Activated CD4-positive, alpha-beta T cell treated with anti-CD3 and anti-CD28 coated beads, Interleukin-2, amount 10 ng/mL, durations not matched to agents 24 days and 14 days (primary cell): ENCODE results near the gene TAOK1. TPM values are rescaled to one million over a fixed set of nuclear protein-coding genes. Genes with fewer than 3 reads are reported as not detected.
"Not testable (repeated sequence)": the region's sequence is repeated elsewhere in the genome, so short reads cannot be mapped to it uniquely, and the experiment has no call there.

ENCODE experiments used
- DNase-seq: peaks from one replicate; pipeline ENCODE4 v3.0.0; 2022
- H3K27ac Mint-ChIP-seq: one replicate; pipeline ENCODE4 v1.8.0; 2022; ENCODE audit warnings: mild to moderate bottlenecking, mixed read lengths
- H3K27me3 Mint-ChIP-seq: one replicate; pipeline ENCODE4 v1.8.0; 2022; ENCODE audit warnings: mixed read lengths
- H3K36me3 Mint-ChIP-seq: one replicate; pipeline ENCODE4 v1.8.0; 2022; ENCODE audit warnings: low read depth, mild to moderate bottlenecking, mixed read lengths
- H3K4me1 Mint-ChIP-seq: one replicate; pipeline ENCODE4 v1.8.0; 2021; ENCODE audit warnings: mixed read lengths
- H3K4me3 Mint-ChIP-seq: one replicate; pipeline ENCODE4 v1.8.0; 2022; ENCODE audit warnings: mild to moderate bottlenecking, moderate library complexity, mixed read lengths
- H3K9me3 Mint-ChIP-seq: one replicate; pipeline ENCODE4 v1.8.0; 2021; ENCODE audit warnings: mixed read lengths
- intact Hi-C: fragments of 100-400 bp; cut with micrococcal nuclease; formaldehyde crosslinking; loops from one replicate; pipeline ENCODE4 v1.15.1; 2023
- total RNA-seq: library from RNA; stranded (reverse); gene quantifications from 2 replicates; pipeline ENCODE4 v1.2.3, GENCODE V29; 2022

TAOK1 gene
- total RNA-seq = 42.7 and 43.2 TPM in 2 replicates

DNA sequence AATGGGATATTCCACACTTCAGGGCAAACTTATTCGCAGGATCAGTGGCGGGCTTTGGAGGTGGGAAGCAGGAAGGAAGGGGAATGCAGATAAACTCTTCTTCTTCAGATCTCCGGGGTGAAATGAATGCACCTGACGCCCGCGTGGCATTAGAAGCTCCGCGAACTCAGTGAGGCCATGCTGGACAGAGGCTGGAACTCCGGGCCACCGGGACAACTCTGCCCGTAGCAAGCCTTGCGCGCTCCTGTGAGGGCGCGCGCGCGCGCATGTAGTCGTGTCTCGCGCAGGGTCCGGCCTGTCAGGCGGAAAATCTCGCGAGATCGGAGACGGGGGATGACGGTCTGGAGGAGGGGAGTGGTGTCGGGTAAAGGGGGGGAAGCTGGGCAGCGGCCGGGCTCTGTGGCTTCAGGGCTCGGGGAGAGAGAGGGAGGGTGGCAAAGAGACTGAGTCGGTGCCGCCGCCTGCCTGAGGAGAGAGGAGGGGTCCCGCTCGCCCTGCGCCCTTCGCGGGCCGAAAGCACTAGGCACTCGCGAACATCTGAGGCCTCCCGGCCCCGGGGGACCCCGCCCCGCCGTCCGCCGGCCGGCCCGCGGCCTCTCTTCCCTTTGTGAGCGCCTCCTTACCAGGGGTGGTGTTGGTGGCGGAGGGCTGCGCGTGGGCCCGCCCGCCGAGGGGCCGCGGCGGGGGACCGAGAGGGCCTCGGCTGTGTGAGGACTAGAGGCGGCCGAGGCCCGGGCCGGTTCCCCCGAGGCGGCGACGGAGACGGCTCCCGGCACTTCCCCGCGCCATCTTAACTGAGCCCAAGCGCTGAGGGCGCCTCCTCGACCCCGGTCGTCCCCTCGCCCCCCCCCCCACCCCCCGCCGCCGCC lies at the start of gene TAOK1:
Gene TAOK1 (plus strand): TSS at position 382 of the 869 bp plus-strand sequence. CDS start 61,186 bp downstream, outside the sequence.
- H3K27ac Mint-ChIP-seq = peak within 1 kb of the TSS; percentile 95
- H3K27me3 Mint-ChIP-seq = no peaks in the 10 kb centered on the region
- intact Hi-C loops = loop anchor here (1.0 to 2.0 kb wide), 3 partner anchors 96 to 201 kb away; partner anchors contain the start of genes ABHD15 and NUFIP2

DNA sequence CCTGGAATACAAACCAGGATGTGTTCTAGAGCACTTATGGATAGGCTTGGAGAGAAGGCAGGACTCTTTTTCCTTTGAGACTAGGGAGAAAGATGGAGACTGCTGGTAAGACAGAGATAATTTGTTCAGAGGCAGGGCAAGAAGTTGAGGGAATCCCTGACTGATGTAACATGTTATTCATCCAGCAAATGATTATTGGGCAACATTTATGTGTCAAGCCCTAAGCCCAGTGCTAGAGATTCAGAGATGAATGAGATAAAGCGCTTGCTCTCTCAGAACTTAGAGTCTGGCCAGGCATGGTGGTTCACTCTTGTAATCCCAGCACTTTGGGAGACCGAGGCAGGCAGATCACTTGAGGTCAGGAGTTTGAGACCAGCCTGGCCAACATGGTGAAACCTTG lies 48.4 kb upstream of the TAOK1 start:
- intact Hi-C loops = no loop called here
- DNase-seq = no peak
- no peak overlapping the region for H3K4me3 Mint-ChIP-seq
- no peaks in the 10 kb centered on the region for H3K4me1 Mint-ChIP-seq
- no peak overlapping the region for H3K27ac Mint-ChIP-seq
- no peaks in the 10 kb centered on the region for H3K9me3 Mint-ChIP-seq
- peaks cover 21% of the 10 kb centered on the region for H3K27me3 Mint-ChIP-seq
- H3K36me3 Mint-ChIP-seq = no peaks in the 10 kb centered on the region

More for the DNA sequence above, at the start of gene TAOK1:
- Mint-ChIP-seq H3K4me1 (peaks cover 32% of the 10 kb centered on the region), H3K4me3 (peak within 1 kb of the TSS; percentile 95), H3K9me3 (no peaks in the 10 kb centered on the region), H3K36me3 (peaks cover 19% of the 10 kb centered on the region)
- peak; percentile 99 for DNase-seq

DNA sequence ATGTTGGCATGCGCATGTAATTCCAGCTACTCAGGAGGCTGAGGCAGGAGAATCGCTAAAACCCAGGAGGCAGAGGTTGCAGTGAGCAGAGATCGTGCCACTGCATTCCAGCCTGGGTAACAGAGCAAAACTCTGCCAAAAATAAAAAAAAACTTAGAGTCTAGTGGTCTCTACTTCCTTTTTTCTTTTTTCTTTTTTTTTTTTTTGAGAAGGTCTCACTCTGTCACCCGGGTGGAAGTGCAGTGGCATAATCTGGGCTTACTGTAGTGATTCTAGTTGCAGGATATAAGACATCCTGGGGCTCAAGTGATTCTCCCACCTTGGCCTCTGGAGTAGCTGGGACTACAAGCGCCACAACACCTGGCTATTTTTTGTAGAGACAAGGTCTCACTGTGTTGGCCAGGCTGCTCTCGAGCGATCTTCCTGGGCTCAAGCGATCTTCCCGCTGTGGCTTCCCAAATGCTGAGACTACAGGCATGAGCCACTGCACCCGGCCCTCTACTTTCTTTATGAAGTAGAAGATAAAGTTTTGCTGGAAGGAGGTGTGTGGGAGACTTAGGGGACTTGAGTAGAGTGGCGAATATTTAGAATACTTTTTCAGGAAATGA lies 47.9 kb upstream of the TAOK1 start:
- Mint-ChIP-seq H3K9me3 (no peaks in the 10 kb centered on the region), H3K4me3 (no peak overlapping the region), H3K4me1 (no peaks in the 10 kb centered on the region), H3K27me3 (peaks cover 21% of the 10 kb centered on the region), H3K36me3 (no peaks in the 10 kb centered on the region), H3K27ac (no peak overlapping the region)
- DNase-seq = no peak
- intact Hi-C loops = no loop called here

DNA sequence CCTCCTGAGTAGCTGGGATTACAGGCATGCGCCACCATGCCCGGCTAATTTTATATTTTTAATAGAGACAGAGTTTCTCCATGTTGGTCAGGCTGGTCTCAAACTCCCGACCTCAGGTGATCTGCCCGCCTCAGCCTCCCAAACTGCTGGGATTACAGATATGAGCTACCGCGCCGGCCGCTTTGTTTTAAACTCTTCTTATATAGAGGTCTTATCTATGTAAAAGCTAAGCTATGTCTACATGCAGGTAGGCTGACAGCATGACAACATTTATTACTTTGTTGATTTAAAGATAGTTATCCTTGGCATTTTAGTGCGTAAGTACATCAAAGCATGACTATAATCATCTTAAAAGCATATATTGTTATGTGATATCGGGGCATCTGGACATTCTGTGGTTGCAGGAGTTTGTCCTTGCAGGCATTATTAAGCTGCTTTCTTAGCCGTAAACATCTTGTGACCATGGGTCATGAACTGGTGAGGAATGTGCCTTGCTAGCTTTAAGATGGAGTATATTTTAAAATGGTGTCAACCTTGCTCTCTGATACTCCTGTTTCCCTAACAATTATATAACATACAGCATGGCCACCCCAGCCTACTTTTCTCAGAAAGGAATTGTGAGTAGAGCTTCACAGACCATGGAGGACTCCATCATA lies 45.8 kb upstream of the TAOK1 start:
- Mint-ChIP-seq H3K4me1 (no peaks in the 10 kb centered on the region), H3K36me3 (no peaks in the 10 kb centered on the region), H3K27me3 (peaks cover 20% of the 10 kb centered on the region), H3K9me3 (no peaks in the 10 kb centered on the region), H3K4me3 (no peak overlapping the region), H3K27ac (no peak overlapping the region)
- intact Hi-C loops = no loop called here
- DNase-seq = no peak

DNA sequence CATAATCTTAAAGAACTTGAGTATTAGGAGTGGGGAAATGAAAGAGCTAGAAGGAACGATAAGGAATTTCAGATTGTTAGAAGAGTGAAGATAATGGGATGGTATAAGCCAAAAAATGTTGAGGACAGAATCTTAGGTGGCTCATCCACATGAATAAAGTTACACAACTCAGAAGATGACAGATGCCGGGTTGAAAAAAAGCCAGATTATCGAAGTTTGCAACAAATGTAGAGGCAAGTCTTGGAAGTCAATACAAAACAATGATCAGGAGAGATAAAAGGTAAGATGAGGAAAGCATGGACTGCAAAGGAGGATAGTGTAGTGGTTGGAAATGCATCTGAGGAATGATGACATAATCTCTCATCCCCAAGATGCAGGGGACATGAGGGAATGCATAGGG lies 45.1 kb upstream of the TAOK1 start:
- intact Hi-C loops = no loop called here
- Mint-ChIP-seq H3K27me3 (peaks cover 22% of the 10 kb centered on the region), H3K27ac (no peak overlapping the region), H3K4me3 (no peak overlapping the region), H3K9me3 (no peaks in the 10 kb centered on the region), H3K4me1 (no peaks in the 10 kb centered on the region), H3K36me3 (no peaks in the 10 kb centered on the region)
- no peak for DNase-seq

DNA sequence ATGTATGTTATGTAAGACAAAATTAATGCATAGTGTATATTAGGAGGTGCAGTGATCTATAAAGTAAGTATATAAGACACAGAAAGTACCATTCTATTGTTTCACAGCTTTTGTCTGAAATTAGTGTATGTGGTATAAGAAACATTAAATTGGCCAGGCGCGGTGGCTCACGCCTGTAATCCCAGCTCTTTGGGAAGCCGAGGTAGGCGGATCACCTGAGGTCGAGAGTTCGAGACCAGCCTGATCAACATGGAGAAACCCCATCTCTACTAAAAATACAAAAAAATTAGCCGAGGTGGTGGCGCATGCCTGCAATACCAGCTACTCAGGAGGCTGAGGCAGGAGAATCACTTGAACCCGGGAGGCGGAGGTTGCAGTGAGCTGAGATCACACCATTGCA lies 44.7 kb upstream of the TAOK1 start:
- H3K27ac Mint-ChIP-seq, H3K9me3 Mint-ChIP-seq, H3K4me1 Mint-ChIP-seq, H3K4me3 Mint-ChIP-seq, H3K36me3 Mint-ChIP-seq, intact Hi-C loops, DNase-seq: not testable (repeated sequence)
- peaks cover 20% of the 10 kb centered on the region for H3K27me3 Mint-ChIP-seq

DNA sequence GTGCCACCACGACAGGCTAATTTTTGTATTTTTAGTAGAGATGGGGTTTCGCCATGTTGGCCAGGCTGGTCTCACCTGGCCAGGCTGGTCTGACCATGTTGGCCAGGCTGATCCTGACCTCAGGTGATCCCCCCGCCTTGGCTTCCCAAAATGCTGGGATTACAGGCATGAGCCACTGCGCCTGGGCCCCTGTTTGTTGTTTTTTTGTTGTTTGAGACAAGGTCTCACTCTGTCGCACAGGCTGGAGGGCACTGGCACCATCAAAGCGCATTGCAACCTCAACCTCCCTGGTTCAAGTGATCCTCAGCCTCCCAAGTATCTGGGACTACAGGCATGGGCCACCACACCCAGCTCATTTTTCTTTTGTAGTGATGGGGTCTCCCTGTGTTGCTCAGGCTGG lies 43.7 kb upstream of the TAOK1 start:
- Mint-ChIP-seq H3K4me1 (no peaks in the 10 kb centered on the region), H3K36me3 (no peaks in the 10 kb centered on the region), H3K9me3 (no peaks in the 10 kb centered on the region), H3K4me3 (no peak overlapping the region), H3K27ac (no peak overlapping the region), H3K27me3 (peaks cover 14% of the 10 kb centered on the region)
- intact Hi-C loops = no loop called here
- no peak for DNase-seq

DNA sequence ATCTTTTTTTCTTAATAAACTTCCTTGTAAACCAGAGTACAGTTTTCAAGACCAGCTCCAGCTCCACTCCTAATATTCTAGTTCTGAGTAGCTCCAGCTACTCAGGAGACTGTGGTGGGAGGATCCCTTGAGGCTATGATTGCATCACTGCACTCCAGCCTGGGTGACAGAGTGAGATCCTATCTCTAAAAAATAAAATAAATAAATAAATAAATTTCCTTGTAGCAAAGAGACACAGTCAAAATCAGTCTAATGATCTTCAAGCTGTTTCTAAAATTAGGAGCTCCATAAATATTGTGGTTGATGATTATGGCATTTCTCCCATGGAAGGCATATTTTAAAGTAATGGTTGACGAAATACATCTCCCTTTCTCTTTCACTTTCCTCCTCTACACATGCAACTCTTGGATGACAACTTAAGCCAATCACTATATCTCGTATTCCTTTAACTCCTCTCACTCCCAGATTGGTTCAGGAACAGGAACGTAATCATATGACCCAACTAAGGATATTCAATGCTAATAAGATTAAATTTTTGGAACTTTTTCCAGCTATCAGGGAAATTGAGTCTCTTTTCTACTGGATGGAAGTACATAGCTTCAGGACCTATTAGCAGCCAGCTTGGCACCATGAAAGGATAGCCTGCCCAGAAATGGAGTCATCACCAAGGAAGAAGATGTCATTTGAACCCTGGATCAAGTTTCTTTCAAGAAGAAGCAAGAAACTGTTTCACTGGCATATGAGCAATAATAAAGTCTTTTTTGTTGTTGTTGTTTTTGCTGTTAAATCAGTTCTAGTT lies 42.1 kb upstream of the TAOK1 start:
- peaks cover 11% of the 10 kb centered on the region for H3K27me3 Mint-ChIP-seq
- H3K4me1 Mint-ChIP-seq = no peaks in the 10 kb centered on the region
- intact Hi-C loops = no loop called here
- no peak overlapping the region for H3K4me3 Mint-ChIP-seq
- no peaks in the 10 kb centered on the region for H3K36me3 Mint-ChIP-seq
- no peaks in the 10 kb centered on the region for H3K9me3 Mint-ChIP-seq
- DNase-seq = no peak
- H3K27ac Mint-ChIP-seq = no peak overlapping the region

DNA sequence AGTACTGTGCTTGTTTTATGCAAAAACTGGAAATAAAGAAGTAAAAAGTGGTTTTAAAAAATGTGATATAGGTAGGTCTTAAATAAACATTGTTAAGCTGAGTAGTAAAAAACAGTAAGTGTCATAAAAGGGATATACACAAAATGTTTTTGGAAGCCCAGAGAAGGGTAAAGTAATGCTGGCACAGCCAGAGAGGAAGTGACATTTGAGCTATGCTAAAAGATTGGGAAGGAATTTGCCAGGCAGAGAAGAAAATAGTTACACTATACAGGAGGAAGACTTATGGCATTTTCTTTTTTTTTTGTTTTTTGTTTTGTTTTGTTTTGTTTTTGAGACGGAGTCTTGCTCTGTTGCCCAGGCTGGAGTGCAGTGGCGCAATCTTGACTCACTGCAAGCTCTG lies 40.8 kb upstream of the TAOK1 start:
- no peaks in the 10 kb centered on the region for H3K9me3 Mint-ChIP-seq
- intact Hi-C loops = no loop called here
- no peaks in the 10 kb centered on the region for H3K36me3 Mint-ChIP-seq
- no peak overlapping the region for H3K27ac Mint-ChIP-seq
- H3K27me3 Mint-ChIP-seq = peaks cover 5% of the 10 kb centered on the region
- no peaks in the 10 kb centered on the region for H3K4me1 Mint-ChIP-seq
- no peak overlapping the region for H3K4me3 Mint-ChIP-seq
- DNase-seq = no peak

DNA sequence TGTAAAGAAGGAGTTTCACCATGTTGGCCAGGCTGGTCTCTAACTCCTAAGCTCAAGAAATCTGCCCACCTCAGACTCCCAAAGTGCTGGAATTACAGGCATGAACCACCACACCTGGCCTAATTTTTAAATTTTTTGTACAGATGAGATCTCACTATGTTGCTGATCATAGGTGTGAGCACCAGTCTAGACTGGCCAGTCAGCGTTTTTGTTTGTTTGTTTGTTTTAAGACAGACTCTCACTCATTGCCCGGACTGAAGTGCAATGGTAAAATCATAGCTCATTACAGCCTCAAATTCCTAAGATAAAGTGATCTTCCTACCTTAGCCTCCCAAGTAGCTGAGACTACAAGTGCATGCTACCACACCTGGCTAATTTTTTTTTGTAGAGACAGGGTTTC lies 38.0 kb upstream of the TAOK1 start:
- Mint-ChIP-seq H3K4me3 (no peak overlapping the region), H3K27me3 (peaks cover 3% of the 10 kb centered on the region), H3K36me3 (no peaks in the 10 kb centered on the region), H3K27ac (no peak overlapping the region), H3K9me3 (no peaks in the 10 kb centered on the region), H3K4me1 (no peaks in the 10 kb centered on the region)
- DNase-seq = no peak
- intact Hi-C loops = no loop called here

DNA sequence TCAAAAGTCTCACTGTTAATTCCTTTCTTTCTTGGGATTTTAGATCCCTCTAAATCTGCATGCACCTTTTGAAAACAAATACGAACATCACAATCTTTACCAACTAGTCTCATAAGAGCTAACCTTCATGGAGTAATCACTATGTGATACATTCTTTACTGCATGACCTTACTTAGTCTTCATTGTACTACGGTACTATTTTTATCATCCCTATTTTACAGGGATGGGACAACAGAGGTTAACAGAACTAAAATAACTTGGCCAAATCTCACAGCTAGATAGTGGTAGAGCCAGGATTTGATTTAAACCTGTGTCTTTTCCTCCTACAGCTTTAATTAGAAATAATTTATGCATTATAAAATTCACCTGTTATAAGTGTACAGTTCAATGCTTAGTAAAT lies 32.9 kb upstream of the TAOK1 start:
- Mint-ChIP-seq H3K4me1 (peaks cover 3% of the 10 kb centered on the region), H3K27me3 (no peaks in the 10 kb centered on the region), H3K27ac (peak overlapping the region; percentile 23), H3K9me3 (no peaks in the 10 kb centered on the region), H3K4me3 (no peak overlapping the region), H3K36me3 (no peaks in the 10 kb centered on the region)
- DNase-seq = no peak
- intact Hi-C loops = no loop called here

DNA sequence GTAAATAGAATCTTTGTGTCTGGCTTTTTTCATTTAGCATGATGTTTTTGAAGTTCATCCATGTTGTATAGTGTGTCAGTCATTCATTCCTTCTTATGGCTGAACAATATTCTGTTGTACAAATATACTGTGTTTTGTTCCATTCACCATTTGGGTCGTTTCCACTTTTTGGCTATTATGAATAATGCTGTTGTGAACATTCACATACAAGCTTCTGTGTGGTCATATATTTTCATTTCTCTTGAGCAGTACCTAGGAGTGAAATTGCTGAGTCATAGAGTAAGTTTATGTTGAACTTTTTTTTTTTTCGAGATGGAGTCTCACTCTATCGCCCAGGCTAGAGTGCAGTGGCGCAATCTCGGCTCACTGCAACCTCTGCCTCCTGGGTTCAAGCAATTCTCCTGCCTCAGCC lies 32.3 kb upstream of the TAOK1 start:
- intact Hi-C loops = no loop called here
- no peak overlapping the region for H3K27ac Mint-ChIP-seq
- H3K4me3 Mint-ChIP-seq = no peak overlapping the region
- H3K9me3 Mint-ChIP-seq = no peaks in the 10 kb centered on the region
- H3K36me3 Mint-ChIP-seq = no peaks in the 10 kb centered on the region
- no peak for DNase-seq
- H3K27me3 Mint-ChIP-seq = no peaks in the 10 kb centered on the region
- peaks cover 3% of the 10 kb centered on the region for H3K4me1 Mint-ChIP-seq

DNA sequence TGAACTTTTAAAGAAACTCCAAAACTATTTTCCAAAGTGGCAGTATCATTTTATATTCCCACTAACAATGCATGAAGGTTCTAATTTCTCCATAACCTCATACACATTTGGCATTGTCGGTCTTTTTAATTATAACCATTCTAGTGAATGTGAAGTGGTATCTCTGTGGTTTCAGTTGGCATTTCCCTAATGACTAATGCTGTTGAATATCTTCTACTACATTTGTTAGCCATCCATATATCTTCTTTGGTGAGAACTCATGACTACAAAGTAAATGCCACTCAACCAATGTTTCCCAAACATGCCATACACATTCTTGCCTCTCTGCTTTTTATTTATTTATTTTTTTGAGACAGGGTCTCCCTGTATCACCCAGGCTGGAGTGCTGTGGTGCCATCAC lies 31.7 kb upstream of the TAOK1 start:
- H3K27ac Mint-ChIP-seq = no peak overlapping the region
- intact Hi-C loops = no loop called here

More for the DNA sequence above, 31.7 kb upstream of the TAOK1 start:
- no peak overlapping the region for H3K4me3 Mint-ChIP-seq
- no peaks in the 10 kb centered on the region for H3K9me3 Mint-ChIP-seq
- H3K36me3 Mint-ChIP-seq = no peaks in the 10 kb centered on the region
- H3K27me3 Mint-ChIP-seq = no peaks in the 10 kb centered on the region
- peaks cover 3% of the 10 kb centered on the region for H3K4me1 Mint-ChIP-seq
- no peak for DNase-seq
